Activated T-cell treated with anti-CD3 and anti-CD28 coated beads, Interleukin-2, amount 50 U/mL, for 4 hours (primary cell): Measurements from ENCODE around the gene CFAP54. TPM values are rescaled to one million over a fixed set of nuclear protein-coding genes. Genes with fewer than 3 reads are reported as not detected.
A peak's percentile ranks its signal among the peaks of the same experiment; 100 is the strongest.

Source experiments
- ATAC-seq, 2 donors: fragments of 200-7000 bp; cut with Tn5 transposase; one replicate each; pipeline ENCODE4 v1.10.0; 2021
- DNase-seq: peaks from one replicate; pipeline ENCODE4 v3.0.0-alpha.2; 2020
- H3K27me3 Mint-ChIP-seq: one replicate; pipeline ENCODE4 v1.8.0; 2021; ENCODE audit warnings: low read depth, mixed read lengths
- H3K36me3 Mint-ChIP-seq: one replicate; pipeline ENCODE4 v1.8.0; 2022; ENCODE audit warnings: mixed read lengths; ENCODE audit not compliant: insufficient read depth
- H3K4me1 Mint-ChIP-seq: one replicate; pipeline ENCODE4 v1.8.0; 2021; ENCODE audit warnings: low read depth, mixed read lengths
- H3K4me3 Mint-ChIP-seq: one replicate; pipeline ENCODE4 v1.8.0; 2021; ENCODE audit warnings: mild to moderate bottlenecking, moderate library complexity, mixed read lengths
- H3K9me3 Mint-ChIP-seq: one replicate; pipeline ENCODE4 v1.8.0; 2021; ENCODE audit warnings: mixed read lengths
- total RNA-seq, 3 donors: library from RNA; stranded (reverse); gene quantifications; one replicate each; pipeline ENCODE4 v1.2.1, GENCODE V29; 2021

The CFAP54 gene
- total RNA-seq, 3 donors from 2014 or later: 0.15 to 0.32 (median 0.24) TPM

DNA sequence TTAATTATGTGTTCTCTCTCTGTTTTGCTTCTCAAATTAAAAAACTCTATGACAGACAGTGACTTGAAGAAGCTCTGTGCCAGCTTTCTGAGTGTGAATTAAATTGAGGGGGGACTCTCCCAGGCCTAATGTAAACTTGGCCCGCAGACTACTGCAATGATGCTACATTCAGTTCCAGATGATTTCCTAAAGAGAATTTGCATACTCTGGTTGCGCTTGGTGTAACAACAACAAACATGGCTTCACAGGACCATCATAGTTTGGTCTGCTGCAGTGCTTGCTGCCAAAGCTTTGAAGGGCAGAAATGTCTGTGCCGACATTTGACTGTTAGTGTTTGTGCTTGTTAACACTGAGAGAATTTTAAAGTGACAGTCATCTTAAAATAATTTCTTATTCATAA lies 25.0 kb downstream of the CFAP54 start:
- H3K4me1 Mint-ChIP-seq: peaks cover 13% of the 10 kb centered on the region
- no peak for DNase-seq
- H3K27me3 Mint-ChIP-seq: no peaks in the 10 kb centered on the region
- no peak for ATAC-seq
- H3K4me3 Mint-ChIP-seq: no peak overlapping the region
- H3K9me3 Mint-ChIP-seq: no peaks in the 10 kb centered on the region
- no peaks in the 10 kb centered on the region for H3K36me3 Mint-ChIP-seq

DNA sequence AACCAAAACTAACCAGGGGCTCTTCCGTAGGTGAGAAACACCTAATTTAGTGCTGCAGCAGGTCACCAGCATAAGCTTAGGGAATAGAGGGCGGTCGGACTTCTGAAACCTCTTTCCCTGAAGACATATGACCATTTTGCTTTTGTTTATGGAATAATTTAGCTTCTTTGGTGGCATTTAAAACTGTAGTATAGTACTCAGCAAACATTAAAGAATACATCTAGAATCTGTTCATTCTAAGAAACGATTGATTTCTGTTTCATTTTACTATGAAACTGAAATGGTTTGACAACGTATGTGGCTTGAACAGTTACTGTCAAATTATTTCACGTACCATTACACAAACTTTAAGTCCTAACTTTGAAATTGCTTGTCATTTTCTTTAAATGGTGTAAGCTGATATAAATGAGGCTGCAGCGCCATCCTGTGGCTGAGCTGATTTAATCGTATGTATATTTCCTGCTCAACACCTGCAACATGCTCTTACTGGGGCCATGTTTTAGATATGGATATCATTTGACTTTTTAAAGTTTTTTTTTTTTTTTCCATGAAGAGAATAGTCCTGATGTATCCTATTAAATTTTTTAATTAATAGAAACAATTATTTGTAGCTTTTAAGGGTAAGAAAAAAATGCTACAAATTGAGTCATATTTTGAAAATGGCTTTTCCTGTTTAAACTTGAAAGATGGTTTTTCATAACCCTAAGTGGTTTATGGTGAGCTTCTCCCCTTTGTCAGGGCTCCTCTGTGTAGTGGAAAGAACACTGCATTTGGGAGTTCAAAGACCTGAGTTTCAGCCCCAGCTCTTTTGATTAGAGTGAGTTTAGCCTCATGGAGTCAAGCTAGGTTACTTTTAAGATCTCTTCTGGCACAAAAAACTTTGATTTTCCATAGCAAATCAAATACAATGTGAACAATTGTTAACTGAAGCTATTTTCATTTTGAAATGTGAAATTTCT lies 27.4 kb downstream of the CFAP54 start:
- H3K36me3 Mint-ChIP-seq: no peaks in the 10 kb centered on the region
- H3K27me3 Mint-ChIP-seq: no peaks in the 10 kb centered on the region
- no peaks in the 10 kb centered on the region for H3K9me3 Mint-ChIP-seq

DNA sequence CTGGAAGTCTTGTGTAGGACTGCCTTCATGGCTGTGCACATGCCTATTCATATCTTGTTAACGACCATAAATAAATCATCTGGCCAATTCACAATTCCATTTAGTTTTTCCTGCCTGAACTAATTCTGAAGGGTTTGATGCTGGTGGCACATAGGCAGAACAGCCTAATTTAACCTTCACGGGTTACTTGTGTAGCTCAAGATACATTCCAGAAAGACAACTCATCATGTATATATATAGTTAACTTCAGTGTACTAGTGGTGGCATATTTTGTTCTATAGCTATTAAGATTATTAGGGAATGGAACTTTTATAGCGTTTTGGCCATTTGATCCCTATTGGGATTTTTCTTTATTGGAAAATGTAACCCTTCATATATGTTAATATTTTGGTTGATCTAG lies 31.4 kb downstream of the CFAP54 start:
- peaks cover 13% of the 10 kb centered on the region for H3K4me1 Mint-ChIP-seq
- ATAC-seq: no peak
- no peak for DNase-seq
- no peaks in the 10 kb centered on the region for H3K36me3 Mint-ChIP-seq
- H3K9me3 Mint-ChIP-seq: no peaks in the 10 kb centered on the region
- H3K27me3 Mint-ChIP-seq: no peaks in the 10 kb centered on the region
- no peak overlapping the region for H3K4me3 Mint-ChIP-seq

More for the DNA sequence above, 27.4 kb downstream of the CFAP54 start:
- peaks cover 13% of the 10 kb centered on the region for H3K4me1 Mint-ChIP-seq
- peak; percentile 85 for DNase-seq
- peak overlapping the region; percentile 29 for H3K4me3 Mint-ChIP-seq
- peak; percentile 74 to 87 for ATAC-seq

DNA sequence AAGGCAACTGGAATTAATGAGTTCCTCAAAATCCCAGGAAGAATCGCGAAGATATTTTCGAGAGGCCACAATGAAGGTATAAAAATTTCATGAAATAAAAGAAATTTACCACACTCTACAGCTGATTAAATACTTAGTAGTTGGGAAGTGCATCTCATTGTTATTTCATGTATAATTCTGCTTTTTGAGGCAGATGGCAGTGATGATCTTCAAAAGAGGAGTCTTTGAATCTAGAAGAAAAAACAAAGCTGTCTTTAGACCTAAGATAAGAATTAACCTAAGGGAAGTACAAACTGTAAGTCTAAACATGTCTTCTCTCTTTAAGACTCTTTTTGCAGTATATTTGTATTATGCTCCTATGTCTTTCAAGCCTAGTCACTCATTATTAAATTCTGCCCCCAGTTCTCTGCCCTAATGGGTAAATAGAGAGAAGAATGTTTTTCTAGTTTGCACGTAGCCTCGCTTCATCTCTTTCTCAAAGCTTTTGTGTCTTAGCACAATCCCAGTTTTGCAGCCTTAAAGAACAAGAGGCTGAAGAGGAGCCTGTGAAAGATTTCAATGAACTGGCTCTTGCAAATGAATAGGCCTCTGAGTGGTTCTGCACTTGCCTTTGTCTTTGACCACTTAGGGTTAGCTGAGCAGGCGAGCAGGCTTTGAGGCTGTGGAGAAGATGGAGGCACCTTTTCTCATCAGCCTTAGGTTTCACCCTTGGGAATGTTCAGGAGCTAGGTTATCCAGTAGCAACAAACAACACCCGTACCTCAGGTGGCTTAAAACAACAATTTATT lies 32.7 kb downstream of the CFAP54 start:
- H3K9me3 Mint-ChIP-seq: no peaks in the 10 kb centered on the region
- no peaks in the 10 kb centered on the region for H3K36me3 Mint-ChIP-seq
- peaks cover 10% of the 10 kb centered on the region for H3K4me1 Mint-ChIP-seq
- no peak overlapping the region for H3K4me3 Mint-ChIP-seq
- no peak for ATAC-seq
- no peaks in the 10 kb centered on the region for H3K27me3 Mint-ChIP-seq
- DNase-seq: no peak

DNA sequence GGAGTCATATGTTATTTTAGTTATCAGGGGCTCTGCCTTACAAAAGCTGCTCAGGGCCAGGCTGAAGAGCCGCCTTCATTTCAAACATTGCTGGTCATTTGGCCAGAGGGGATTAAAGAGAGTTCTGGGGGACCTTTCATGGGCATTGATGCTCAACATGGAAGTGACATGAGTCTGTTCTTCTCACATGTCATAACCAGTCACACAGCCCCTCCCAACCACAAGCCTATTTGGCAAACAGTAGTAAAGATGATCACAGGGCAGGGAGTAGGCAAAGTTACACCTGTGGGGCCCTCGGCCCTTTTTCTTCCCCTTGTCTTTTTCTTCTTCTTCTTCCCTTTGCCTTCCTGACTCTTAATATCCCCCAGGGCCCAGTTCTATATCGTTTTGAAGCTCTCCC lies 33.3 kb downstream of the CFAP54 start:
- DNase-seq (no peak), ATAC-seq (no peak)
- no peaks in the 10 kb centered on the region for H3K27me3 Mint-ChIP-seq
- H3K36me3 Mint-ChIP-seq: no peaks in the 10 kb centered on the region
- no peak overlapping the region for H3K4me3 Mint-ChIP-seq
- H3K4me1 Mint-ChIP-seq: peaks cover 5% of the 10 kb centered on the region
- no peaks in the 10 kb centered on the region for H3K9me3 Mint-ChIP-seq

DNA sequence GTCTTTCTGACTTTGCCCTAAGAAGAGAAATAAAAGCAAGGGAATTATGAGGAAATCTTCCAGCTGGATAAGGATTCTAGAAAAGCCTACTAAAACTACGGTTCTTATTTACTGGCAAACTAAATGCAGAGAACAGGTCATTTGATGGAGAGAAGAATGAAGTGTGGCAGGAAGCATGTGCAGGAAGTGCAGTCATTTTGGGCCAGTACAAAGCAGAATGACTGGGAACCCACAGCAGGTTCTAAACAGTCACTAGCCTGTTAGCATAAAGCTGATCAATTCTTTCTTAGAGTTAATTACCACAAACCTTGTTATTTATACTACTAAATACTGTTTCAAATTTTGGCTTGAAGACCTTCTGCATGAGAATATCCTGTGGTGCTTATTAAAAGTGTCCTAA lies 36.7 kb downstream of the CFAP54 start:
- Mint-ChIP-seq H3K4me1 (peaks cover 5% of the 10 kb centered on the region), H3K9me3 (no peaks in the 10 kb centered on the region), H3K4me3 (no peak overlapping the region), H3K36me3 (no peaks in the 10 kb centered on the region), H3K27me3 (no peaks in the 10 kb centered on the region)
- ATAC-seq (no peak), DNase-seq (no peak)

DNA sequence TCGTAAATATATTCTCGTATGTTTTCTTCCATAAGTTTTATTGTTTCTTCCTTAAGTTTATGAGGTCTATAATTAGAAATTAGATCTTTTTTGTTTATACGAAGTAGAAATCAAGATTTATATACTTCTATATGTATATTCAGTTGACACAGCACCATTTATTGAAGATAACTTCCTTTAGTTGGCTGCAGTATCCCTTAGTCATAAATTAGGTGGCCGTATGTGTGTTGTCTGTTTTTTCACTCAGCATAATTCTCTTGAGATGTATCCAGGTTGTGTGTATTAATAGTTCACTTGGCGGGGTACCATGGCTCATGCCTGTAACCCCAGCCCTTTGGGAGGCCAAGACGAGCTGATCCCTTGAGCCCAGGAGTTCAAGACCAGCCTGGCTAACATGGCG lies 40.5 kb downstream of the CFAP54 start:
- ATAC-seq: no peak
- no peaks in the 10 kb centered on the region for H3K9me3 Mint-ChIP-seq
- H3K4me3 Mint-ChIP-seq: no peak overlapping the region
- no peaks in the 10 kb centered on the region for H3K36me3 Mint-ChIP-seq
- H3K27me3 Mint-ChIP-seq: peaks cover 2% of the 10 kb centered on the region
- DNase-seq: no peak
- peaks cover 5% of the 10 kb centered on the region for H3K4me1 Mint-ChIP-seq

DNA sequence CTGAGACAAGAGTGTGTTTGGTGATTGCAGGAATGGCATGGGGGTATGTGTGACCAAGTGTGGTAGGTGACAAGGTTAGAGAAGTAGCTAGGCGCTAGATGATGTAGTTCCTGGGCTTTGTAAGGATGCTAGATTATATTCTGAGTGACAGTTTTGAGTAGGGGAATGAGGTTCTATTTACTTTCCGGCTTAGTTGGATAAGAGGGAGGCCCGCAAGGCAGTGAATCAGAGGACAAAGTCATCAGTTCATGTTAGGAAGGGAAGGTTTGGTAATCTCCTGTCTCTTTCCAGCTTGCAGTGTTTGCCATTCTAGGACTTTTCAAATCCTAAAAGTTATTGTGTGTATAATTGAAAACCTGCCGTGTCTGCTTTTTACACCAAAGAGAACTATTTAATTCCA lies 45.0 kb downstream of the CFAP54 start:
- DNase-seq (no peak), ATAC-seq (no peak)
- H3K9me3 Mint-ChIP-seq: no peaks in the 10 kb centered on the region
- no peaks in the 10 kb centered on the region for H3K4me1 Mint-ChIP-seq
- peaks cover 5% of the 10 kb centered on the region for H3K27me3 Mint-ChIP-seq
- H3K4me3 Mint-ChIP-seq: no peak overlapping the region
- no peaks in the 10 kb centered on the region for H3K36me3 Mint-ChIP-seq

DNA sequence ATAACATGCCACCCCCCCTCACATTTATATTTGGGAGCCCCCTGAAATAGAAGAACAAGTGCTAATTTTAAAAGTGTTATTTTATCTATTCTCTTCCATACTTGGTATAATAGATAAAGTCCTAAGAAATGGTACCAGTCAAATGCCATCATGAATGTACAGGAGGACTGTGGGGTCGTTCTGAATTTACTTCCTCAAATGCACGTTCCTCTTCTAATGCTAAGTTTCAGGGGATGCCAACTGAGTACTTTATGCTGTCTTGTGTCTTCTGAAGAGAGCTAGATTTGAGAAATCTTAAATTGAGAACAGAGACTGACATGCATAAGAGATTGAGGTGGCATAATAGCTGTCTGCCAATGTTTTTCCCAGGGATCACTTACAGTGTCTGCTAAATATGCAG lies 59.0 kb downstream of the CFAP54 start:
- ATAC-seq (no peak), DNase-seq (no peak)
- Mint-ChIP-seq H3K36me3 (no peaks in the 10 kb centered on the region), H3K9me3 (peaks cover 9% of the 10 kb centered on the region), H3K4me1 (no peaks in the 10 kb centered on the region), H3K4me3 (no peak overlapping the region), H3K27me3 (peaks cover 6% of the 10 kb centered on the region)

DNA sequence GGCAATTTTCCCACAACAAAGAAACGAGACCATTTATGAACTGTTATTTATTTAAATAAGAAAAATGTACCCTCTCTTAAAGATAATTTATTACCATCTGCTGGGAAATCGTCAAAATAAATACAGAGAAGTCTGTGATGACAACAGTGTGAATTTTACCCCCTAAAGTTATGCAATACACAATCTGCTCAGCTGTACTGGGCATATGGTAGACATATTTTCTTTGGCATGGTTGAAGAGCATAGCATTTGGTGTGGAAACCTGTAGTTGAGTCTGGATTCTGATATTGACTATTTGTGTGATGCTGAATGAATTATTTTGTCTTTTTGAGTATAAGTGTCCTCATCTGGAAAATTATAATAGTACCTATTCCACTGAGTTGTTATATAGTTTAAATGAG lies 60.0 kb downstream of the CFAP54 start:
- H3K27me3 Mint-ChIP-seq: peaks cover 6% of the 10 kb centered on the region
- ATAC-seq: no peak
- peaks cover 2% of the 10 kb centered on the region for H3K9me3 Mint-ChIP-seq
- no peaks in the 10 kb centered on the region for H3K4me1 Mint-ChIP-seq
- H3K36me3 Mint-ChIP-seq: no peaks in the 10 kb centered on the region
- no peak overlapping the region for H3K4me3 Mint-ChIP-seq
- no peak for DNase-seq

DNA sequence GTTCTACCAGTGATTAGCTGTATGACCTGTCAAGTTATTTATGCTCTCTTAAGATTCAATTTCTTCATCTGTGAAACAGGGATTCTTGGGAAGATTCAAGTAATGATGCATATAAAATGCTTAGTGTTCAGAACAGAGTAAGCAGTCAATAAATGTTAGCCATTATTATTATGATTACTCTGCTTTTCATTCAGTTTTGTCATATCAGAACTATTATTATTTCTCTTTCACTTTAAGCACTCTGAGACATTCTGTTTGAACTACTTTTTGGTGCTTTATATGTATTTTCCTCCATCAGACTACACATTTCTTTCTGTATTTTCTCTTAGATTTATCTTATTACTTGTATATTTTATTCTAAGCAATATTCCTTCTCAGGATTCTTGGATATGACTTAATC lies 81.2 kb downstream of the CFAP54 start:
- peak in 1 of 2 donors; percentile 26 for ATAC-seq
- H3K9me3 Mint-ChIP-seq: no peaks in the 10 kb centered on the region
- peaks cover 19% of the 10 kb centered on the region for H3K4me1 Mint-ChIP-seq
- no peak overlapping the region for H3K4me3 Mint-ChIP-seq
- H3K36me3 Mint-ChIP-seq: no peaks in the 10 kb centered on the region
- DNase-seq: no peak
- H3K27me3 Mint-ChIP-seq: peaks cover 20% of the 10 kb centered on the region

DNA sequence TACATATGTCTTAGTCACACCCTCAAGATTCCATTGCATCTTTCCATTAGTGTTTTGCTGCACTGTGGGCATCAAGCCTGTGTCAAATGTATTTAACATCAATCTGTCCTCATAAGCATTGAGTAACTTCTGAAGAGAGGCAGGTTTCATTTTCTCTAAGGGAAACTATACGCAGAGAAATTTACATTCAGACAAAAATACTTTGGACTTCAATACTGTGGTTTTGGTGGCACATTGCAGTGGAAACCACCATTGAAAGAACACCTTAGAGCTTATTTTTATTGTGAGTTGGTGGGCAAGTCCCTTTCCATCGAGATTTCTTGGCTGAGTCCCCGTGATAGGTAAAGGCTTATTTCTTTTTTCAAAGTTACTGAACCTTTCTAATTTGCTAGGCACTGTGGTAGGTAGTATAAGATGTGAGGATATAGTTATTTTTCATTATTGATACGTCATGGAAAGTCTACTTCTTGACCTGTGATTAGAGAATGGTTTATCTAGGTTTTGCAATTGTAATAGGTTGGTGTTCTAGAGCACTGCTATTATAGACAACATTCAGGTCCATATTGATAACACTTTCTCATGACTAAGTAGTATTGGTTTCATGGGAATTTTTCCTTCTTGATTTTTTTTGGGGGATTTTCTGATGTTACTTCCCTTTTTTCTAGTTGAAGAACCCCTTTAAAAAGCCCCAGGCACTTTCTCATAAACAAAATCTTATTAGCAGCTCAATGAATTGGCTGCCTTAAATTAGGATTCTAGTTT lies 81.9 kb downstream of the CFAP54 start:
- Mint-ChIP-seq H3K27me3 (peaks cover 13% of the 10 kb centered on the region), H3K4me3 (peak overlapping the region; percentile 33), H3K4me1 (peaks cover 19% of the 10 kb centered on the region)

DNA sequence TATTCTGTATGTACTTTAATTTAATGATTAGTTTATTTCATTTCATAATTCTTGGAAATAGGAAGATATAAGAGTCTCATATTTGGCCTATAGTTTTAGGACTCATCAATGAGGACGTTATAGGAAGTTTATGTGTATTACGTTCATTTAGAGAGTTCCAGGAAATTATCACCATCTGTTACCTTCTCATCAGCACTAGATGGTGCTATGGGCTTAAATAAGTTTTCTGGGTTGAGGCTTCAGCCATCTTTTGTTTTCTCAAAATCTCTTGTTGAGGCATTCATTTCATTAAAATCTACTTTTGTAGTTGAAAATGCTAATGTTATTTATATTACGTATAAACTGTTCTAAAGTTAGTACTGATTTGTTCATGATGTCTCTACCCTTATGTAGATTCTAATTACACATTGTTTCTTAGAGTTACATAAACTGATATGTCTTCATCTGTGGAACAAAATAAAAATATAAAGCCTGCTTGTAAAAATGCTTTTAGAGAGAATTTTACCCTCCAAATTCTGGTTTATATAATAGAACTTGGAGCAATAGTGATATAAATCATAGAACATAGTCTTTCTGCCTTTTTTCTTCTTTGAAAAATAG lies 89.2 kb downstream of the CFAP54 start:
- Mint-ChIP-seq H3K4me3 (no peak overlapping the region), H3K36me3 (no peaks in the 10 kb centered on the region), H3K27me3 (peaks cover 8% of the 10 kb centered on the region), H3K9me3 (no peaks in the 10 kb centered on the region), H3K4me1 (no peaks in the 10 kb centered on the region)
- ATAC-seq: peak; percentile 67 to 72
- DNase-seq: no peak

More for the DNA sequence above, 81.9 kb downstream of the CFAP54 start:
- ATAC-seq: peak; percentile 88 to 92
- no peaks in the 10 kb centered on the region for H3K36me3 Mint-ChIP-seq
- no peaks in the 10 kb centered on the region for H3K9me3 Mint-ChIP-seq
- DNase-seq: no peak

DNA sequence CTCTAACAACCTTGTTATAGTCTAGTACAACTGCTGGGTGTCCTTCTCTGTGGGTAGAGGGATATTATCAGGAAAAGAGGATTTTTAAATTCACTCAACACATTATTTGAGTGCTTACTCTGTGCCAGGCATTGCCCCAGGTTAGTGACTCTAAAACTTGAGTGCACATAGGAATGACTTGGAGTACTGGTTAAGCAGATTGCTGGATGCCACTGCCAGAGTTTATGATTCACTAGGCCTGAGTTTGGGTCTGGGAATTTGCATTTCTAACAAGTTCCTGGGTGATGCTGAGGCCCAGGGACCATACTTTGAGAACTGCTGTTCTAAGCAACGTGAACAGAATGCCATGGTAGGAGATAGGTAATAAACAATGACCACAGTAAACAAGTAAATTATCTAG lies 96.6 kb downstream of the CFAP54 start:
- H3K36me3 Mint-ChIP-seq: no peaks in the 10 kb centered on the region
- no peaks in the 10 kb centered on the region for H3K4me1 Mint-ChIP-seq
- no peak for DNase-seq
- H3K27me3 Mint-ChIP-seq: peaks cover 14% of the 10 kb centered on the region
- no peak for ATAC-seq
- H3K9me3 Mint-ChIP-seq: no peaks in the 10 kb centered on the region
- no peak overlapping the region for H3K4me3 Mint-ChIP-seq
